Measurements from ENCODE around the gene FRS2. TPM values are rescaled to one million over a fixed set of nuclear protein-coding genes. Genes with fewer than 3 reads are reported as not detected.
A peak's percentile ranks its signal among the peaks of the same experiment; 100 is the strongest.

The FRS2 gene
- total and polyA plus RNA-seq, 10 donors, result 3.4 to 51.7 (median 26.5) TPM

GRCh38 chr12:69476276-69477017, 6.3 kb downstream of the FRS2 start:
- peaks cover 13 to 85% (median 64%) of the 10 kb centered on the region in 6 donors for H3K4me1 ChIP-seq
- no peaks in the 10 kb centered on the region for H3K27me3 ChIP-seq (replicated peaks in 1 of 7)
- TF ChIP-seq POLR2A (IDR thresholded peaks at IDR 0.05), result no peak
- no peak for TF ChIP-seq CTCF (IDR thresholded peaks at IDR 0.05 in 8 of 11, conservative IDR thresholded peaks at IDR 0.05 in 3 of 11)
- TF ChIP-seq POLR2AphosphoS5 (IDR thresholded peaks at IDR 0.05), result no peak
- no peak for DNase-seq
- H3K4me3 ChIP-seq, result peak overlapping the region in 1 of 8 donors; percentile 3
- H3K9me3 ChIP-seq, result no peaks in the 10 kb centered on the region
- 70 to 77% (median 75%) methylated on average over 6 of the region's 6 CpGs for WGBS, 5 donors
- peak overlapping the region in 6 of 8 donors; percentile 18 to 70 (median 64) for H3K27ac ChIP-seq
- intact Hi-C loops (cut with DNase I; ENCODE audit: low total_unique reads), result no loop called here
- no peaks in the 10 kb centered on the region for H3K36me3 ChIP-seq

- no peaks in the 10 kb centered on the region for H3K9me3 ChIP-seq
- no peaks in the 10 kb centered on the region for H3K27me3 ChIP-seq (replicated peaks in 1 of 7)
- no peak for TF ChIP-seq POLR2AphosphoS5 (IDR thresholded peaks at IDR 0.05)
- TF ChIP-seq POLR2A (IDR thresholded peaks at IDR 0.05), result no peak
- TF ChIP-seq CTCF (IDR thresholded peaks at IDR 0.05 in 8 of 11, conservative IDR thresholded peaks at IDR 0.05 in 3 of 11), result no peak
- H3K4me1 ChIP-seq, result peaks cover 3 to 85% (median 49%) of the 10 kb centered on the region in 6 donors
- intact Hi-C loops (cut with DNase I; ENCODE audit: low total_unique reads), result loop anchor here (10.0 kb wide), 1 partner anchor 85 kb away; no protein-coding TSS in a partner anchor
- DNase-seq, result no peak
- H3K36me3 ChIP-seq, result no peaks in the 10 kb centered on the region
- no peak overlapping the region for H3K27ac ChIP-seq
- no peak overlapping the region for H3K4me3 ChIP-seq
- WGBS, 5 donors, result 95 to 98% (median 97%) methylated on average over 2 of the region's 2 CpGs
These were observed 9.5 kb downstream of the FRS2 start for GRCh38 chr12:69479675-69480074.

GRCh38 chr12:69480698-69481097, 10.5 kb downstream of the FRS2 start:
- WGBS, 5 donors, result 93 to 96% (median 94%) methylated on average over 4 of the region's 4 CpGs

More at GRCh38 chr12:69480698-69481097, 10.5 kb downstream of the FRS2 start:
- Histone ChIP-seq H3K4me1 (peaks cover 3 to 80% (median 42%) of the 10 kb centered on the region in 6 donors), H3K9me3 (no peaks in the 10 kb centered on the region), H3K36me3 (peaks cover 0 to 3% (median 0%) of the 10 kb centered on the region in 6 donors), H3K4me3 (no peak overlapping the region), H3K27ac (no peak overlapping the region), H3K27me3 (replicated peaks in 1 of 7) (no peaks in the 10 kb centered on the region)
- intact Hi-C loops (cut with DNase I; ENCODE audit: low total_unique reads), result loop anchor here (10.0 kb wide), 1 partner anchor 84 kb away; no protein-coding TSS in a partner anchor
- DNase-seq, result no peak
- TF ChIP-seq CTCF (IDR thresholded peaks at IDR 0.05 in 8 of 11, conservative IDR thresholded peaks at IDR 0.05 in 3 of 11), result no peak
- TF ChIP-seq POLR2AphosphoS5 (IDR thresholded peaks at IDR 0.05), result no peak

All from spleen (tissue), 11 donors.